HL-60 (cell line): ENCODE results near the gene PTPRN2.

Source experiments
- CTCF ChIP-seq: IDR thresholded peaks from one replicate; pipeline ENCODE4 v1.5.1; 2011; ENCODE audit warnings: low read length, control low read depth, inconsistent platforms; ENCODE audit not compliant: insufficient read depth
- POLR2AphosphoS5 ChIP-seq: IDR thresholded peaks from 2 replicates; pipeline ENCODE4 v1.6.1; 2012; ENCODE audit warnings: low read depth

DNA sequence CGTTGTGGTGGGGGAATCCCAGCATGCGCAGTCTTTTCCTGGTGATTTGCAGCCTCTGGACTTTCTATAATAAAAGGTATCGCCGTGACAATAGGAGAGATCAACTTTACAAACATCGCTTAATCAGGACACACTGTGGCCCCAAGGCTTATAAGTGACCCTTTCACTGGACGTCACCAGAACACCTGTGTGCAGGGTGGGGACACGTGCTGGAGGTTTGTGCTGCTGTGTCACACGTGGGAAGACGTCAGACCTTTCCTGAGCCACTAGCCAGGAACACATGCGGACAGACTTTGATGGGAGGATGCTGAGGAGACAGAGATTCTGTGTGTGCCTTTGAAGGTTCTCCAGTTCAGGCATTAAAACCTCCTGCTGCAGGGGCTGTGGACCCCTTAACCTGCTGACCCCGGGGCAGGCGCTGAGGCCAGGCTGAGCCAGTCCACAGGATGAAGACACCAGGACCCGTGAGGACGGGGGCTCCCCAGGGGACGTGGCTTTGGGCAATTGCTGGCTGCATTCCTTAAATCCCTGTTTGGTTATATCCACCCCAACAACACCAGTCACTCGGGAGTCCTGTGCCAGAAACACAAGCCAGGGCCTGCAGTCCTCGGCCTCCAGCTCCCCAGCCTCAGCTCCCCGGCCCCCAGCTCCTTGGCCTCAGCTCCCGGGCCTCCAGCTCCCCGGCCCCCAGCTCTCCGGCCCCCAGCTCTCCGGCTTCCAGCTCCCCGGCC lies 183.4 kb downstream of the PTPRN2 start:
- no peak for TF ChIP-seq CTCF
- TF ChIP-seq POLR2AphosphoS5: no peak
